DMS53 (cell line): ENCODE measurements around the gene ATOH8.
A peak's percentile ranks its signal among the peaks of the same experiment; 100 is the strongest.
"Not testable (repeated sequence)": the region's sequence is repeated elsewhere in the genome, so short reads cannot be mapped to it uniquely, and the experiment has no call there.

Experiments used
- DNase-seq: peaks from one replicate; lab custom pipeline; 2025; lab: John Stamatoyannopoulos, UW

ATOH8 gene

DNA sequence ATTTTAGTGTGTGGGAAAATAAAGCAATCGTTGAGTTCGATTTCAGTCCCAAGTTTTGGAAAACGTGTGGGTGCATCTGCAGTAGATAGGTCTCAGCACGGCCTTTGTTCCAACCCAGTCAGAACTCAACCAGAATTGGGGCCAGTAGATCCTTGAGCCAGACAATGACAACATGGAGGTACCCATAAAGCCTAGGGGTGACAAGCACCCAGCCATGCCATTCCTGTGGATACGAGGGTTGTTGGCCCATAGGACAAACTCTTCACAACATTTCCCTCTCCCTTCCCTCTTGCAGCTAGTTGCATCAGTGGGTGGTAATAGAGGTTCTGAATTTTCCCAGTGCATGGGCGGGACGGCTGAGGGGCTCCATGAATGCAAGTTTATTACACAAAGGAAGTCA, 74.9 kb downstream of the ATOH8 start:
- DNase-seq: no peak

DNA sequence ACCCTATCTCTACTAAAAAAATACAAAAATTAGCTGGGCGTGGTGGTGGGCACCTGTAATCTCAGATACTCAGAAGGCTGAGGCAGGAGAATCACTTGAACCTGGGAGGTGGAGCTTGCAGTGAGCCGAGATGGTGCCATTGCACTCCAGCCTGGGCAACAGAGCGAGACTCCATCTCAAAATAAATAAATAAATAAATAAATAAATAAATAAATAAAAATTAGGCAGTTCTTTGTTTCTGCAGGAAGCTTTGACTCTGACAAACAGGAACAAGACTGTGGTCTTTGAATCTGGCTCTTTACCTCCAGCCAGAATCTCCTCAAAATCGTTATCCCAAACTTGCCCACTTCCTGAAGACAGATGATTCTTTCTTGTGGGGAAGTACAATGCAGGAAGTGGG, 75.6 kb downstream of the ATOH8 start:
- not testable (repeated sequence) for DNase-seq

DNA sequence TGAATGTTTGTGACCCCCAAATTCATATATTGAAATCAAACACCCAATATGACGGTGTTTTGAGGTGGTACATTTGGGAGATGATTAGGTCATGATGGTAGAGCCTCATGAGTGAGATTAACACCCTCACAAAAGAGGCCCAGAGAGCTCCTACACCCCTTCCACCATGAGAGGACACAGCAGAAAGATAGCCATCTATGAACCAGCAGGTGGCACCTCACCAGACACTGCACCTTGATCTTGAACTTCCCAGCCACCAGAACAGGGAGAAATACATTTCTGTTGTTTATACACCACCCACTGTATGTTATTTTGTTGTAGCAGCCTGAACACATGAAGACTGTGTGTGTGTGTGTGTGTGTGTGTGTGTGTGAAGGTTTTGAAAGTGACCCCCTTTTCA, 76.9 kb downstream of the ATOH8 start:
- peak; percentile 27 for DNase-seq

DNA sequence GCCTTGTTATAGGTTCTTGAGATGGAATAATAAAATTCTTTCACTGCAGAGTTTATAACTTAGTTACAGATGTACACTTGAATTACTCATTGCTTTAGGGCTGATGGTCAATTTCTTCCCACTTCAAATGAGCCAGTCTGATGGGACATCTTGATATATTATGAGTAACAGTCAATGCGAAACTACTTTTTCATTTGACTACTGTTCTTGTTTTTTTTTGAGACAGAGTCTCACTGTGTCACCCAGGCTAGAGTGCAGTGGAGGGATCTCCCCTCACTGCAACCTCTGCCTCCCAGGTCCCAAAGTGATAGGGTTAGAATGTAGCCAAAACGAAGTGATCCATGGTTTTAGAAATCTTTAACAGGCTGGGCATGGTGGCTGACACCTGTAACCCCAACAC, 77.9 kb downstream of the ATOH8 start:
- DNase-seq: no peak

GRCh38 chr2:85834466-85834865, 80.7 kb downstream of the ATOH8 start:
- no peak for DNase-seq
